ENCODE measurements around the gene COL4A6. TPM values are rescaled to one million over a fixed set of nuclear protein-coding genes. Genes with fewer than 3 reads are reported as not detected.

COL4A6 gene
- total RNA-seq, 3 donors from 2014 or later (not counting 1 experiment from before 2014, with no cell fraction given), result not detected

DNA sequence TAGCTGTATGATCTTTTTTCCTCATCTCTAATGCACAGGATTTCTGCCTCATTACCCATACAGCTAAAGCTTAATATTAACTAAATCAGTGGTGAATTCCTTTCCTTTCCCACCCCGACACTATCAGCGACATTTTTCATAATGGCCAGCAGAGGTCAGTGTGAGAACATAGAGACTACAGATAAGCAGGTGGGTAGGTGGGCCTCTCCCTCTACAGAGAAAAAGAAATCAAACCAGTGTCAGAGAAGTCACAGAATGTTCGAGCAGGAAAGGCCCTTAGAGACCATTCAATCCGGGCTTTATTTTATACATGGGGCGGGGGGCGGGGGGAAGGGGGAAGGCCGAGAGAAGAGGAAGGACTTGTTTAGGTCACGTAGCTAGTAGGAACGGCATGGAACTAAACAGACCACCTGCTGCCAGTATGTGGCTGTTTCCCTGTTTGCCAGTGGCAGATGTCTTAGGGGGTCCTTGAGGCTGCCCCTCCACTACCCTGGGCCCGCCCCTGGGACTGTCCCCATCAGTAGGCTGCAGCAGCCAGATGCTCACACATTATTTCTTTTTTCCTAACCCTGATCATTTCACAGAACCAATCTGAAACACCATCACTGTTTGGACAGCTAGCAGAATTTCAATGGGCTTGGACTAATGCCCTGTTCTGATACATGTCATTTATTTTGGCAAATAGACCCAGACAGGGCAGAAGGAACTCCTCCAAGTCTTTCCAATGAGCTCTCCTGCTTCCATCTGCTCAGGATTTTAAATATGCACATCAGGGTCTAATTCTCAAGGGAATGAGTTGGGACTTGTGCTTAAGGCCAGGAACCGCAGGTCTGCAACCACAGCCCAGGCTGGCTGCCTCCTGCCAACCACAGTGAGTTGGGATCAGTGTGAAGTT is 213.2 kb downstream of the COL4A6 start:
- H3K9me3 Mint-ChIP-seq, result no peaks in the 10 kb centered on the region
- no peak overlapping the region for H3K27ac Mint-ChIP-seq
- DNase-seq, result peak in 1 of 2 donors; percentile 32
- H3K4me1 ChIP-seq (ENCODE audit: control insufficient read depth, insufficient read depth, low read length), result no peaks in the 10 kb centered on the region
- no peak overlapping the region for H3K4me3 ChIP-seq (ENCODE audit: low read length)
- no peaks in the 10 kb centered on the region for H3K4me1 Mint-ChIP-seq
- H3K36me3 Mint-ChIP-seq, result no peaks in the 10 kb centered on the region
- WGBS (ENCODE audit: insufficient coverage), result 32% methylated on average over 3 of the region's 11 CpGs
- H3K9me3 ChIP-seq (ENCODE audit: control insufficient read depth, insufficient read depth, low read length), result no peaks in the 10 kb centered on the region
- H3K36me3 ChIP-seq (ENCODE audit: control insufficient read depth, insufficient read depth, low read length), result no peaks in the 10 kb centered on the region
- H3K27me3 Mint-ChIP-seq (ENCODE audit: low read depth in 2 of 2), result peaks cover 10 to 63% of the 10 kb centered on the region in 2 donors
- ATAC-seq, result peak in 1 of 3 donors; percentile 45
- H3K27me3 ChIP-seq (ENCODE audit: control insufficient read depth, insufficient read depth, low read length), result no peaks in the 10 kb centered on the region
- TF ChIP-seq, protein P1, sequence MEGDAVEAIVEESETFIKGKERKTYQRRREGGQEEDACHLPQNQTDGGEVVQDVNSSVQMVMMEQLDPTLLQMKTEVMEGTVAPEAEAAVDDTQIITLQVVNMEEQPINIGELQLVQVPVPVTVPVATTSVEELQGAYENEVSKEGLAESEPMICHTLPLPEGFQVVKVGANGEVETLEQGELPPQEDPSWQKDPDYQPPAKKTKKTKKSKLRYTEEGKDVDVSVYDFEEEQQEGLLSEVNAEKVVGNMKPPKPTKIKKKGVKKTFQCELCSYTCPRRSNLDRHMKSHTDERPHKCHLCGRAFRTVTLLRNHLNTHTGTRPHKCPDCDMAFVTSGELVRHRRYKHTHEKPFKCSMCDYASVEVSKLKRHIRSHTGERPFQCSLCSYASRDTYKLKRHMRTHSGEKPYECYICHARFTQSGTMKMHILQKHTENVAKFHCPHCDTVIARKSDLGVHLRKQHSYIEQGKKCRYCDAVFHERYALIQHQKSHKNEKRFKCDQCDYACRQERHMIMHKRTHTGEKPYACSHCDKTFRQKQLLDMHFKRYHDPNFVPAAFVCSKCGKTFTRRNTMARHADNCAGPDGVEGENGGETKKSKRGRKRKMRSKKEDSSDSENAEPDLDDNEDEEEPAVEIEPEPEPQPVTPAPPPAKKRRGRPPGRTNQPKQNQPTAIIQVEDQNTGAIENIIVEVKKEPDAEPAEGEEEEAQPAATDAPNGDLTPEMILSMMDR (IDR thresholded peaks at IDR 0.05), result no peak
- intact Hi-C loops (cut with micrococcal nuclease), result no loop called here
- H3K4me3 Mint-ChIP-seq, result no peak overlapping the region
- no peak overlapping the region for H3K27ac ChIP-seq (ENCODE audit: low read length)

DNA sequence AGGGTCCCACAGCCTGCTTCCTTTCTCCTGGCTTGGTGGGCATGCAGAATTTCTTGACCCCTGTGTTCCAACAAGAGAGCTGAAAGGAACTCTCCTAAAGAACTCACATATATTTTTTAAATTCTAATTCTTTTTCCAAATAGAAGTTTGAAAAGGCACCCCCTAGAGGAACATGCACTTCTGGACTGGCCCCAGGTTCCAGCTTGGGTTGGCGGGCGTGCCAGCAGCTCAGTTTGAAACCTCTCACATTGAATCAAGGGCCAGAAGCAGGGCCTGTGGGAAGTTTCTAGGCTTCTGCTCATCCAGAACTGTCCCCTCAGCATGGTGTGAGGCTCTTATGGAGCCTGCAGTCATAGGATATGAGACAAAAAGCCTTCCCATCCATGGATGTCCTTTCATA is 214.0 kb downstream of the COL4A6 start:
- Histone ChIP-seq H3K4me1 (ENCODE audit: control insufficient read depth, insufficient read depth, low read length) (no peaks in the 10 kb centered on the region), H3K27ac (ENCODE audit: low read length) (no peak overlapping the region), H3K27me3 (ENCODE audit: control insufficient read depth, insufficient read depth, low read length) (no peaks in the 10 kb centered on the region), H3K36me3 (ENCODE audit: control insufficient read depth, insufficient read depth, low read length) (no peaks in the 10 kb centered on the region), H3K4me3 (ENCODE audit: low read length) (no peak overlapping the region), H3K9me3 (ENCODE audit: control insufficient read depth, insufficient read depth, low read length) (no peaks in the 10 kb centered on the region)
- 85% methylated on average over 2 of the region's 2 CpGs for WGBS (ENCODE audit: insufficient coverage)
- Mint-ChIP-seq H3K9me3 (no peaks in the 10 kb centered on the region), H3K4me1 (no peaks in the 10 kb centered on the region), H3K27me3 (ENCODE audit: low read depth in 2 of 2) (peaks cover 6 to 56% of the 10 kb centered on the region in 2 donors), H3K36me3 (no peaks in the 10 kb centered on the region), H3K4me3 (no peak overlapping the region), H3K27ac (no peak overlapping the region)
- TF ChIP-seq, protein P1 (IDR thresholded peaks at IDR 0.05), result no peak
- ATAC-seq (no peak), DNase-seq (no peak)
- intact Hi-C loops (cut with micrococcal nuclease), result no loop called here

DNA sequence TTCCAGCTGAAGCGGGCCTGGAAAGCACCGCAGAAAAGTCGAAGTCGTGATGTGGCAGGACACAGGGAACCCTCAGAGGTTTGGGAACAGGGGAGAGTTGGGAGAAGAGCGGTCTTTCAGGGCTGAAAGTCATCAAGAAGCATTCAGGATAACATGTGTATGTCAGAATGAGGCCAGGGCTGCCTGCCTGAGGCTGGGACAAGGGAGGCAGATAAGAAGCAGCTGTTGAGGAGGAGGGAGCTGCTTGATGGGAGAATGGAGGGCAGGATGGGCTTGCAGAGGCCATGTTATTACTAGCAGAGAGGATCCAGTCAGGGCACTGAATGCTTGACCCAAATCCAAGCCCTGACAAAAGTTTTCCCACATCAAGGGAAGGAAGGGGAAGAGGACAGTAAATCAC is 214.6 kb downstream of the COL4A6 start:
- DNase-seq (no peak), ATAC-seq (no peak)
- Histone ChIP-seq H3K27ac (ENCODE audit: low read length) (no peak overlapping the region), H3K4me1 (ENCODE audit: control insufficient read depth, insufficient read depth, low read length) (no peaks in the 10 kb centered on the region), H3K4me3 (ENCODE audit: low read length) (no peak overlapping the region), H3K36me3 (ENCODE audit: control insufficient read depth, insufficient read depth, low read length) (no peaks in the 10 kb centered on the region), H3K9me3 (ENCODE audit: control insufficient read depth, insufficient read depth, low read length) (no peaks in the 10 kb centered on the region), H3K27me3 (ENCODE audit: control insufficient read depth, insufficient read depth, low read length) (no peaks in the 10 kb centered on the region)
- TF ChIP-seq, protein P1 (IDR thresholded peaks at IDR 0.05), result no peak
- no peaks in the 10 kb centered on the region for H3K36me3 Mint-ChIP-seq
- intact Hi-C loops (cut with micrococcal nuclease), result no loop called here
- H3K4me1 Mint-ChIP-seq, result no peaks in the 10 kb centered on the region
- peaks cover 4 to 49% of the 10 kb centered on the region in 2 donors for H3K27me3 Mint-ChIP-seq (ENCODE audit: low read depth in 2 of 2)
- H3K4me3 Mint-ChIP-seq, result no peak overlapping the region
- no peaks in the 10 kb centered on the region for H3K9me3 Mint-ChIP-seq
- WGBS (ENCODE audit: insufficient coverage), result 88% methylated on average over 5 of the region's 5 CpGs
- H3K27ac Mint-ChIP-seq, result no peak overlapping the region

Measured in natural killer cell (primary cell).